H9 (cell line): Measurements from ENCODE around the gene SEMA7A. TPM values are rescaled to one million over a fixed set of nuclear protein-coding genes. Genes with fewer than 3 reads are reported as not detected.

Source experiments
- DNase-seq: peaks from one replicate; pipeline ENCODE4 v3.0.0-alpha.2; 2017
- H2AFZ ChIP-seq: one replicate; pipeline ENCODE4 v1.6.1; 2013; ENCODE audit warnings: mild to moderate bottlenecking, low read length, control low read depth, moderate library complexity
- H2AK5ac ChIP-seq: 2 replicates; pipeline ENCODE4 v1.6.1; 2013; ENCODE audit warnings: low read length, control low read depth, mixed read lengths; ENCODE audit not compliant: insufficient read length
- H2BK120ac ChIP-seq: one replicate; pipeline ENCODE4 v1.6.1; 2013; ENCODE audit warnings: low read depth, mild to moderate bottlenecking, low read length, control low read depth, inconsistent platforms; ENCODE audit not compliant: poor library complexity, severe bottlenecking
- H2BK12ac ChIP-seq: 2 replicates; pipeline ENCODE4 v1.6.1; 2013; ENCODE audit warnings: low read length, control low read depth, mixed read lengths, low read depth; ENCODE audit not compliant: insufficient read length
- H2BK15ac ChIP-seq: 2 replicates; pipeline ENCODE4 v1.6.1; 2013; ENCODE audit warnings: low read depth, low read length, control low read depth
- H2BK20ac ChIP-seq: one replicate; pipeline ENCODE4 v1.6.1; 2013; ENCODE audit warnings: low read depth, mild to moderate bottlenecking, low read length, control low read depth, inconsistent platforms; ENCODE audit not compliant: poor library complexity, severe bottlenecking
- H2BK5ac ChIP-seq: 2 replicates; pipeline ENCODE4 v1.6.1; 2013; ENCODE audit warnings: low read length, control low read depth, mixed read lengths; ENCODE audit not compliant: insufficient read length
- H3K14ac ChIP-seq: 2 replicates; pipeline ENCODE4 v1.6.1; 2013; ENCODE audit warnings: low read length, control low read depth; ENCODE audit not compliant: insufficient read depth
- H3K18ac ChIP-seq: 2 replicates; pipeline ENCODE4 v1.6.1; 2013; ENCODE audit warnings: low read depth, mild to moderate bottlenecking, mixed read lengths, low read length, control low read depth; ENCODE audit not compliant: insufficient read length
- H3K23ac ChIP-seq: 2 replicates; pipeline ENCODE4 v1.6.1; 2013; ENCODE audit warnings: low read length, control low read depth, mixed read lengths, low read depth; ENCODE audit not compliant: insufficient read length
- H3K23me2 ChIP-seq: 2 replicates; pipeline ENCODE4 v1.6.1; 2013; ENCODE audit warnings: low read depth, mild to moderate bottlenecking, mixed read lengths, low read length, control low read depth; ENCODE audit not compliant: insufficient read length, poor library complexity, severe bottlenecking
- H3K27ac ChIP-seq: 2 replicates; pipeline ENCODE4 v1.5.1; 2013; ENCODE audit warnings: low read length, control low read depth, mixed read lengths, low read depth; ENCODE audit not compliant: insufficient read length
- H3K27me3 ChIP-seq: 2 replicates; pipeline ENCODE4 v1.6.1; 2013; ENCODE audit warnings: low read length, control low read depth, inconsistent platforms; ENCODE audit not compliant: insufficient read depth
- H3K4ac ChIP-seq: 2 replicates; pipeline ENCODE4 v1.6.1; 2013; ENCODE audit warnings: low read depth, mild to moderate bottlenecking, control low read depth, inconsistent platforms, low read length, moderate library complexity
- H3K4me1 ChIP-seq: 2 replicates; pipeline ENCODE4 v1.6.1; 2013; ENCODE audit warnings: low read length, control low read depth, inconsistent platforms; ENCODE audit not compliant: insufficient read depth
- H3K4me2 ChIP-seq: 2 replicates; pipeline ENCODE4 v1.6.1; 2013; ENCODE audit warnings: low read length, control low read depth, mixed read lengths; ENCODE audit not compliant: insufficient read length, insufficient read depth
- H3K56ac ChIP-seq: 2 replicates; pipeline ENCODE4 v1.6.1; 2013; ENCODE audit warnings: low read depth, mild to moderate bottlenecking, mixed read lengths, low read length, control low read depth; ENCODE audit not compliant: insufficient read length
- H3K79me1 ChIP-seq: 2 replicates; pipeline ENCODE4 v1.6.1; 2013; ENCODE audit warnings: low read depth, mild to moderate bottlenecking, moderate library complexity, low read length, control low read depth, inconsistent platforms; ENCODE audit not compliant: insufficient read depth, poor library complexity, severe bottlenecking
- H3K79me2 ChIP-seq: 2 replicates; pipeline ENCODE4 v1.6.1; 2013; ENCODE audit warnings: low read length, control low read depth, inconsistent platforms; ENCODE audit not compliant: insufficient read depth
- H3K9ac ChIP-seq: 2 replicates; pipeline ENCODE4 v1.6.1; 2013; ENCODE audit warnings: low read length, control low read depth, mixed read lengths; ENCODE audit not compliant: insufficient read length; ENCODE audit errors: extremely low read depth
- H3K9me3 ChIP-seq: one replicate; pipeline ENCODE4 v1.6.1; 2013; ENCODE audit warnings: low read depth, low read length, inconsistent platforms; ENCODE audit not compliant: control insufficient read depth
- H3T11ph ChIP-seq: one replicate; pipeline ENCODE4 v1.6.1; 2013; ENCODE audit warnings: mild to moderate bottlenecking, low read length, control low read depth, inconsistent platforms
- H4K20me1 ChIP-seq: one replicate; pipeline ENCODE4 v1.6.1; 2013; ENCODE audit not compliant: control insufficient read depth, insufficient read length, insufficient read depth
- H4K5ac ChIP-seq: 2 replicates; pipeline ENCODE4 v1.6.1; 2013; ENCODE audit warnings: low read depth, mild to moderate bottlenecking, mixed read lengths, low read length, control low read depth; ENCODE audit not compliant: insufficient read length
- H4K8ac ChIP-seq: replicated peaks from 2 replicates; pipeline ENCODE4 v1.6.1; 2013; ENCODE audit warnings: low read length, control low read depth, mixed read lengths, low read depth; ENCODE audit not compliant: insufficient read length
- H4K91ac ChIP-seq: 2 replicates; pipeline ENCODE4 v1.6.1; 2013; ENCODE audit warnings: low read depth, mild to moderate bottlenecking, moderate library complexity, mixed read lengths, low read length, control low read depth; ENCODE audit not compliant: insufficient read length
- H3K27ac Mint-ChIP-seq, 3 experiments: 2 replicates in 2 of 3; 3 replicates in 1 of 3; pipeline ENCODE4 v1.8.0; 2020 to 2021; ENCODE audit warnings: mixed read lengths in 3 of 3, mild to moderate bottlenecking in 1 of 3, moderate library complexity in 1 of 3
- H3K27me3 Mint-ChIP-seq: 2 replicates; pipeline ENCODE4 v1.8.0; 2021; ENCODE audit warnings: low read depth, mild to moderate bottlenecking, moderate library complexity, mixed read lengths
- H3K36me3 Mint-ChIP-seq, 3 experiments: 2 replicates in 2 of 3; 3 replicates in 1 of 3; pipeline ENCODE4 v1.8.0; 2020 to 2021; ENCODE audit warnings: low read depth in 3 of 3, mixed read lengths in 3 of 3; ENCODE audit not compliant: insufficient read depth in 1 of 3
- H3K4me1 Mint-ChIP-seq, 2 experiments: 2 replicates each; pipeline ENCODE4 v1.8.0; 2020; ENCODE audit warnings: mixed read lengths in 2 of 2
- H3K4me3 Mint-ChIP-seq, 2 experiments: 2 replicates in 1 of 2; 3 replicates in 1 of 2; pipeline ENCODE4 v1.8.0; 2020 to 2021; ENCODE audit warnings: mild to moderate bottlenecking in 2 of 2, mixed read lengths in 2 of 2, moderate library complexity in 1 of 2
- H3K9me3 Mint-ChIP-seq, 2 experiments: 2 replicates in 1 of 2; 3 replicates in 1 of 2; pipeline ENCODE4 v1.8.0; 2020; ENCODE audit warnings: mild to moderate bottlenecking in 2 of 2, mixed read lengths in 2 of 2, moderate library complexity in 1 of 2
- WGBS: extraction: QIAGEN DNeasy Blood & Tissue Kit; methylation state at CpG from one replicate; pipeline ENCODE4 v1.1.7; 2013; ENCODE audit warnings: missing lambda C conversion rate, low lambda C conversion rate, mixed read lengths; ENCODE audit not compliant: insufficient read length; ENCODE audit errors: extremely low coverage; 5-methylcytosine and 5-hydroxymethylcytosine counted together
- total RNA-seq: library from RNA; stranded (reverse); gene quantifications from 2 replicates; pipeline ENCODE4 v1.2.1, GENCODE V29; 2021
- TF ChIP-seq, protein P1 (sequence below): fragments of 200-600 bp; sonication (generic); conservative IDR thresholded peaks from 3 replicates; pipeline ENCODE4 v1.8.0; 2021; ENCODE audit warnings: antibody characterized with exemption, mild to moderate bottlenecking

SEMA7A gene
- total RNA-seq, 1 experiment from 2014 or later: 5.7 TPM

DNA sequence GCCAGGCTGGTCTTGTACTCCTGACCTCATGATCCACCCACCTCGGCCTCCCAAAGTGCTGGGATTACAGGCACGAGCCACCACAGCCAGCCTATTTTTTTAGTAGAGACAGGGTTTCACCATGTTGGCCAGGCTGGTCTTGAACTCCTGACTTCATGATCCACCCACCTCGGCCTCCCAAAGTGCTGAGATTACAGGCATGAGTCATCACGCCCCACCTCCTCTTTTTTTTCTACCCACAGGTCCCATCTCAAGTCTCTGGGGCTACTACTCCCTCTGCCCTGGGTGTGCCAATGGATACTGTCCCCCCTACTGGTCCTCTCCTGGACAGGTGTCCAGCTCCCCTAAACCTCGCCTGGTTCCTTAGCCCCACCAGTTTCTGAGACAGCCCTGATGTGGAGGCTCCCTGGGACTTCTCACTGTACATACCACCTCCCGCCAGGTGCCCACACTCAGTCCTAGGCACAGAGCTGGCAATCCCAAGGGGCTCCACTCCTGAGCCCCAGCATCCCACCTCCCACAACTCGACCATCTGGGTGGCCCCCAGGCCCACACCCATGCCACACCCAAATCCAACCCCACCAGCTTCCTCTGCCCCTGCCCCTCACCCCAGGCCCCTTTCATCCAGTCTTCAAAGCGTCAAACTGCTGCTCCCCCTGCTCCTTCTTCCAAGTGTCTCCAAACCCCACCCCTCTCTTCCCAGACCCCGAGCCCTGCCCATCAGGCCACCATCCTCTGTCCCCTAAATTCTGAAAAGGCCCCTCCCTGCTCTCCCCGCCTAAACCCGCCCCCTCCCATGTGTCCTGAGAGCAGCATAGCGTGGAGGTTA lies 53.2 kb downstream of the SEMA7A start:
- no peak overlapping the region for H3T11ph ChIP-seq
- no peak overlapping the region for H4K91ac ChIP-seq
- H3K27ac Mint-ChIP-seq: 0 out of 7 replicates have a peak overlapping the region, but pooled peaks of 1 of the 3 experiments have one; percentile 28
- no peak overlapping the region for H4K5ac ChIP-seq
- peaks cover 7 to 21% of the 10 kb centered on the region in 2 experiments for H3K4me1 Mint-ChIP-seq
- no peak overlapping the region for H3K56ac ChIP-seq
- TF ChIP-seq, protein P1, sequence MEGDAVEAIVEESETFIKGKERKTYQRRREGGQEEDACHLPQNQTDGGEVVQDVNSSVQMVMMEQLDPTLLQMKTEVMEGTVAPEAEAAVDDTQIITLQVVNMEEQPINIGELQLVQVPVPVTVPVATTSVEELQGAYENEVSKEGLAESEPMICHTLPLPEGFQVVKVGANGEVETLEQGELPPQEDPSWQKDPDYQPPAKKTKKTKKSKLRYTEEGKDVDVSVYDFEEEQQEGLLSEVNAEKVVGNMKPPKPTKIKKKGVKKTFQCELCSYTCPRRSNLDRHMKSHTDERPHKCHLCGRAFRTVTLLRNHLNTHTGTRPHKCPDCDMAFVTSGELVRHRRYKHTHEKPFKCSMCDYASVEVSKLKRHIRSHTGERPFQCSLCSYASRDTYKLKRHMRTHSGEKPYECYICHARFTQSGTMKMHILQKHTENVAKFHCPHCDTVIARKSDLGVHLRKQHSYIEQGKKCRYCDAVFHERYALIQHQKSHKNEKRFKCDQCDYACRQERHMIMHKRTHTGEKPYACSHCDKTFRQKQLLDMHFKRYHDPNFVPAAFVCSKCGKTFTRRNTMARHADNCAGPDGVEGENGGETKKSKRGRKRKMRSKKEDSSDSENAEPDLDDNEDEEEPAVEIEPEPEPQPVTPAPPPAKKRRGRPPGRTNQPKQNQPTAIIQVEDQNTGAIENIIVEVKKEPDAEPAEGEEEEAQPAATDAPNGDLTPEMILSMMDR: no peak
- H2AK5ac ChIP-seq: no peak overlapping the region
- H3K36me3 Mint-ChIP-seq: no peaks in the 10 kb centered on the region
- H3K9me3 Mint-ChIP-seq: no peaks in the 10 kb centered on the region
- no peaks in the 10 kb centered on the region for H4K20me1 ChIP-seq
- no peaks in the 10 kb centered on the region for H3K9me3 ChIP-seq
- no peak overlapping the region for H3K27ac ChIP-seq
- no peak overlapping the region for H2AFZ ChIP-seq
- H3K9ac ChIP-seq: no peak overlapping the region
- no peak overlapping the region for H2BK120ac ChIP-seq
- peak; percentile 31 for DNase-seq
- no peak overlapping the region for H2BK5ac ChIP-seq
- no peak overlapping the region for H4K8ac ChIP-seq
- no peaks in the 10 kb centered on the region for H3K79me2 ChIP-seq
- H3K23ac ChIP-seq: no peak overlapping the region
- H3K4me1 ChIP-seq: no peaks in the 10 kb centered on the region
- no peak overlapping the region for H3K14ac ChIP-seq
- H2BK20ac ChIP-seq: no peak overlapping the region
- no peak overlapping the region for H2BK15ac ChIP-seq
- H3K18ac ChIP-seq: no peak overlapping the region
- no CpG with 5 or more reads among the region's 12 CpGs for WGBS
- no peaks in the 10 kb centered on the region; the same call in none of the 2 replicates for H3K27me3 Mint-ChIP-seq
- no peak overlapping the region for H3K4me2 ChIP-seq
- H2BK12ac ChIP-seq: no peak overlapping the region
- H3K4ac ChIP-seq: no peak overlapping the region
- no peaks in the 10 kb centered on the region for H3K27me3 ChIP-seq
- H3K23me2 ChIP-seq: no peaks in the 10 kb centered on the region
- H3K4me3 Mint-ChIP-seq: peak overlapping the region in 1 of 2 experiments; percentile 20; a peak in 1 of 5 replicates
- no peaks in the 10 kb centered on the region for H3K79me1 ChIP-seq
